Endothelial cell of hepatic sinusoid (primary cell): Measurements from ENCODE around the gene PRKN.

Experiments used
- in situ Hi-C: cut with HindIII; loops from 2 replicates; pipeline ENCODE4 v1.10.0; 2017; ENCODE audit warnings: low sequenced_read_pairs

PRKN gene

DNA sequence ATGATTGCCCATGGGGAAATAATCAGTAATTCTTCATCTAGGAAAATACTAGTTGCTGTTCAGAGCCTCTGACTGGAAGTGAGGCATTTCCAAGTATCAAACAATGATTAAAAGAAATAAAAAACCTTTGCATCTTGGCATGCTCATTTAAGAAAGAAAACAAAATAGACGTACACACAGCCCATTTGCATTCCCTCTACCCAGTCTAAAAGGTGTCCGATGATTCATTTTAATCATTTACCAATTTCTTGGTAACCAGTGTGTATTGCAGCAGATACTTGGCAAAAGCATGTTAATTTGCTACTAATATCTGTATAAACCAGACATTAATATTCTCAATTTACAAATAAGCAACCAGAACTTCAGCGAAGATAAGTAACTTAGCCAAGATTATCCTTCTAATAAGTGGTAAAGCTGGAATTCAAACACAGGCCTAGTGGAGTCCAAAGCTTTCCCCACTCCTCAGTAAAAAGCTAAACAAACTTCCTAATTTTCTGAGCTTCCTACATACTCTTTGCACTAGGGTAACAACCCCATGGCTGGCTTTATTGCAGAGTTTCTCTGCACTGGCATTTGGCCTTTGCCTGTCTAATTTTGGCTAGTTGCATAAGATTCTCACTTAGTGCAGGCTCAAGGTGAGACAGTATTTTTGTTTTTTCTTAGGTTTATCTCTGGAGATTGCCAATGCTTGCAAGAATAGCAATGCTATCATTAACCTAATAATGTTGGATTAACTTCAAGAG, 338.1 kb downstream of the PRKN start:
- in situ Hi-C loops, result no loop called here

DNA sequence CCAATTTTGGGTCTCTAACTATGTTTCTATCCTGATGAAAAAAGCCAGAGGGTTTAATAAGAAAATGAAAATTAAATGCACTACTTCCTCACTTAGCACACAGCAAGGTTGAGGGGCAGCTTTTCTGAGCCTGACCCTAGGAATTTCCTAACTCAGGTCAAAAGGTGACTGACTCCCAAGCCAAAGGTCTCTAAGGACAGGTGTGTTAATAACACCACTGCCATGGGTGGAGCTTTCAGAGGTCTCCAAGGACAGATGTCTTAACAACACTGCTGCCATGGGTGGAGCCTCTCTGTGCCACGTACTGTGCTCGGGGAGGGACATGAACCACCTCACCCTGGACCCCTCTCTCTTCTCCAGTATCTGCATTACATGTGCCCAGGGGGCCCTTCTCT, 339.2 kb downstream of the PRKN start:
- in situ Hi-C loops, result no loop called here

DNA sequence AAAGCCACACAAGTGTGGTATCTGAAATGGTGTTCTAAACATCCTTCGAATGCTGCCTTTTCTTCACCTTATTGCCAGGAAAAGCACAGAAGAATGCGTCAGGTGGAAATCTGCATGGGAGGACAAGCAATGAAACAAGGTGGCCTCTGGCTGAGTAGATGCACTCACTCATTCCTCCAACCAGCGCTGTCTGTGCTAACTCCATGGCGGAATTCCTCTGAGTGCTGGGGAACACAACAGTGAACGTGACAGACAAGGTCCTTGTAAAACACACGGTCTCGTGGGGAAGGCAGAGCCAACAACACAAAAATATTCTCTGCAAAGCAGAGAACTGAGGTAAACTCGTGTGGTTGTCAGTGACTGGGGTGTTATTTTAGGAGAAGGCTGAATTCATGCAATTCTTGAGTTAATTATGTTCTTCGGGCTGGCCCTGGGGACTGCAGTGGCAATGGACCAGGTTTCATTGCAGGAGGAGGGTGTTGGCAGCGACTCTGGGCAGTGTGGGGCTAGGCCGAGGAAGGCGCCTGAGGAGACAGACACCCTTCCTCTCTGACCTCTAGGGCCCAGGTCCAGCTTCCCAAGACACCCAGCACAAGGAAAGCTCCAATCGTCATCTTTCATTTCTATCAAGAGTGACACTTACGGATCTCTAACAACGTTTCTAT, 339.7 kb downstream of the PRKN start:
- in situ Hi-C loops, result no loop called here

DNA sequence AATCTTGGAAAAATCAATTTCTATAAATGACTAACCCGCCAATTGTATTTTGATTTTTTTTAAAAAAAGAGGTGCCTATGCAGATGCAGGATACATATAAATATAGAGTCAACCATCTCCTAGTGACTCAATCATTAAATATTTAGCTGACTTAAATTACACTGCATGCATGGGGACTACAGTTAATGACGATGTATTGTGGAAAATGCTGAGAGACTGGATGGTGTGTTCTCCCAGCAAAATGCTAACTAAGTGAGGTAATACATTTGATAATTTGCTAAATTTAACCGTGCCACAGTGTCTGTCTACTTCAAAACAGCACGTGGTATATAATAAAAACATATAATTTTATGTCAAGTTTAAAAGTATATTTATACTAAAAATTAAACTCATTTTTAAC, 341.6 kb downstream of the PRKN start:
- in situ Hi-C loops, result no loop called here

DNA sequence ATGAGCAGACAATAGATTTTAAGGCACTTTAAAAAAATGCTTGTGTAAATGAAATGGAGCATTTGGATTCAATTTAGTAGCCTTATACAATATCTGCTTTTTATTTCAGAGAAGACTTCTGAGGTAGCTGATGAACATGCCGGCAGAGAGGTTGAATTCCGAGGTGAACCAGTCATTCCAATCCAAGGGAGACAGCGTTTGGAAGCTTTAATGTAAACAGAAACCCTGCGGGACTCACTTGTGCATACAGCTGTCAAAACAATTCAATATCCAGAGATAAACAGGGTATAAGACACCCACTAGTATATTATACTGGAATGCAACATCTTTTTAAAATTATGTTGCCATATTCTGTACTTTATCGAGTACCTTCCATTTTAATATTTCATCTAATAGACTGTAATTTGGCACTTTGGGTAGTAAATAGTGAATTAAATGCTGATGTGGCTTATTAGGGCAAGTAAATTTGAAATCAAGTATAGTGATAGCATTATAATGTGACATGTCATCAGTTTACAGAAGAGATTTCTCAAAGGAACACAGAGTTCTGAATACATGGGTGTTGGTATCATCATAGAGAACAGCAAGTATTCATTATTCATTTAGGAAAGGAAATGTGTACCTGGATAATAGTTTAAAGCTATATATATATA, 347.7 kb downstream of the PRKN start:
- in situ Hi-C loops, result loop anchor here (5.0 kb wide), 1 partner anchor 88 kb away; no protein-coding TSS in a partner anchor

DNA sequence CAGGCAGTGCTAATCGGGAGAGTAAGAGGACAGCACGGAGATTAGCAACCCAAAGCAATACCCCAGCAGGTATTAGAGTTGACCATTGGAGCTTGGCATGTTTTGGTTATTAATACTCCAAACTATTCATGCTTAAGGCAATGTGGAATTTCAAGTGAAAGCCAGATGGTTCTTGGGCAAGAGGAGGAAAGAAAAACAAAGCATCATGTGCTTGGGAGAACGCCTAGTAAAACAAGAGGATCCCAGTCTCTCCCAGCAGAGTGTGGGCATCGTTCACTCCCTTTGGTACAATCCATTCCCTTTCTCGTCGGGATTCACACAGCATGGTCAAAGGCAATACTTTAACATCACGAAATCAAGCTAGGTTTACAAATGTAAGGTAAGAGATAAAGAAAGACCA, 349.8 kb downstream of the PRKN start:
- in situ Hi-C loops, result loop anchor here (5.0 kb wide), 1 partner anchor 85 kb away; no protein-coding TSS in a partner anchor

DNA sequence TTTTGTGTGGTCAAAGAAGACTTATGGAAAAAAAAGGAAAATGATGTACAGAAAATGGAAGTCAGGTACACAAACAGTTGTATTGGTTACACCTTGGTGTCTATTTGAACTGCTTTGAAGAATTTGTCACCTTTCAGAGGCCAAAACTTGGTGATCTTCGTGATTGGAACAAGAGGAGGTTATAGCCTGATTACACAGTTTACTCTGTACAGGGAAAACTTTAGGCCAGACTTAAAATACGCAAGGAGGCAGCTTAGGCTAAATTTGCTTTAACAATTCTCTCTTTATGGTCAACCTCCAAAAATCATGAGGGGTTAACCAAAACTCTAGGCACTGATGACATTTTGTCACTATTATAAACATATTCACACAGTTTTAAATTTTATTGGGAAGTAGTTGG, 353.7 kb downstream of the PRKN start:
- in situ Hi-C loops, result no loop called here

DNA sequence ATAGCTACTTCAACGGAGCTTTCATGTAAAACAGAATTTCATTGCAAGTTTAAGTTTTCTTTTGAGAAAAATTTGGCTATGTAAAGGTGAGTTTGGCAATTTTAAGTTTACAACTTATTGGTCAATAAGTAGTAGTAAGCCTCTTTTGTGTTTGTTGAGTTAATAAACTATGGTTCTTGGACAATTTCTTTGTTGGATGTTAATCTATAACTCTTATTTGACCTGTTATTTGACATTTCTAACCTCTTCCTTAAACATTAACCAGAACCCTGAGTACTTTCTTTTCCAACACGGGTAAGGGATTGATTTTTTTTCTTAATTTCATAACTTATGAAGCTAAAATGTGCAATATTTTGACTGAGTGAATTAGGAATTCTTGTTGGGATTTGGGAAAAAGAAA, 354.4 kb downstream of the PRKN start:
- in situ Hi-C loops, result no loop called here

DNA sequence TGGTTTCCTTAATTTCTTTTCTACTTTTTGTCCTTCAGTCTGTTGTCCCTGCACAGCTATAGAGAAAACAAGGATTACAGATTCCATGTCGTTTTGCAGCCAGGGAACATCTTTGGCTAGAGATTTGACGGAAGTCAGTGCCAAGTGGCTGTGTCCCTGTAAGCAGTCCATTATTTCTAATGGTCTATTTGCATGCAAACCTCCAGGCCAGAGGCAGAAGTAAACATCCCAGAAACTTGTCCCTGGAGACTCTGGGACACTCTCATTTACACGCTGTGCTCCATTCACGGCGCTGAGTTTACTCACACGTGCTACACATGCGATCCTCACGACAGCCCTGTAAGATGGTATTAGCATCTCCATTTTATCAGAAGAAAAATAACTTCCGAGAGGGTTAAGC, 355.5 kb downstream of the PRKN start:
- in situ Hi-C loops, result no loop called here

DNA sequence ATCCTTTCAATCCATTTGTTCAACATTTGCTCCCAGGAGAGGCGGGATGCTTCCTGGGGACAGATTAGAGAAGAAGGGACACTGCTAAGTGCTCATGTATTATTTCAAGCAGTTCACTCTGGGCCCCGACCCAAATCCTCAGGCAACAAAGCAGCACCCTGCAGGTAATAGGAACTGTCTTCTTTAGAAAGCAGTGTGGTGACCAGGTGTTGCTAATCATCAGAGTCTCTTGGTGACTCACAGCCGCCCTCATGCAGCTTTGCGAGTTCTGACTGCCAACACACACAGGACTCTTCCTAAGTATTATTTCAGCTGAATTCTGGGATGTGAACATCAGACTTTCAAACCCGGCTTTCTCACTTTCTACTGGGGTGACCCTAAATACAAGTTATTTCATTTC, 356.4 kb downstream of the PRKN start:
- in situ Hi-C loops, result no loop called here

DNA sequence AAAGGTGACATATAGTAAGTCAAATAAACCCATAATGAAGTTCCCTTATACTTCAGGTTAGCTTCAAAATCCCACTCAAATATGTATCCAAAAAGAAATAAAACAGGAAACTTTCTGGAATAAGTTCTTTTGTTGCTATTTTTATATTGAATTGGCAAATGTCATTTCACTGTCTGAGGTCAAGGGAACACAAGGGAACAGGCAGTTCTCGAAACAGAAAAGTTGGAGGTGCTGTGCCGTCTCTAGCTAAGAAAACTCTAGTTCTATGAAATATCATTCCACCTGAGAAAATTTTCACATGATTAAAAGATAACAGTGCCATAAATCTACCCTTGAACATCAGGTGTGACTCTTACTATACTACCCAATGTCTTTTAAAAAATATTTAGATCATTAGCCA, 358.5 kb downstream of the PRKN start:
- in situ Hi-C loops, result no loop called here

DNA sequence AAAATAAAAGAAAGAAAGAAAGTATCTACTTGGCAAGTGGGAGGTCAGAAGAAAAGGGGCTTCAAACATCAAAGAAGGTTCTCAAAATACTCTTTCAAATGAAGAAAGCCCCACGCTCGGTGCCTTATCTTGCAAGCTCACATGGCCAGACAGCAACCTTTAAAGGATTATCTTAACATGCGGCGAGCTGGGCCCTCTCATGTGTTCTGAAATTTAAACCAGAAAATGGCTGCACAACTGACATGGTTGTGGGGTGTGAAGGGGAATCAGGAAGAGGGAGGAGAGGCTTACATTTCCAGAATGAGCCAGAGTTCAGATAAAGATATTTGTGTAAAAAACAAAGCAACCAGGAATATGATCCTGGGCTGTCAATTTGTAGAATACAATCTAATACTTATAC, 363.1 kb downstream of the PRKN start:
- in situ Hi-C loops, result no loop called here

DNA sequence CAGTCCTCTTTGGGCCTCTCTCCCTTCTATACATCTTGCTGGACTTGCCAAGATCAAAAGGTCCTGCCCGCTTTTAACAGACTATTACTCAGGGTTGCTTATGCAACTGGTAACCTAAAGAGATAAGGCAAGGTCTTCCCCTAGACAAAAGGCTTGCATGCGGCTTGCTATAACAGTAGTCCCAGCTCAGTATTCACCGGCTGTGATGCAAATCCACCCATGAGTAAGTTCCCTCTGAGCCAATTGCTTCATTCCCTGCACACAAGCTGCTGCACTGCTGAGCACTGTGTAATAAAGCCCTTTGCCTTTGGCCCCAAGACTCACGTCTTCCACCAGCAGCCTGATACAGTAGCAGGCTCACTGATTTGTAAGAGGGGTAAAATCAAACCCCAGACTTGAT, 363.8 kb downstream of the PRKN start:
- in situ Hi-C loops, result no loop called here

DNA sequence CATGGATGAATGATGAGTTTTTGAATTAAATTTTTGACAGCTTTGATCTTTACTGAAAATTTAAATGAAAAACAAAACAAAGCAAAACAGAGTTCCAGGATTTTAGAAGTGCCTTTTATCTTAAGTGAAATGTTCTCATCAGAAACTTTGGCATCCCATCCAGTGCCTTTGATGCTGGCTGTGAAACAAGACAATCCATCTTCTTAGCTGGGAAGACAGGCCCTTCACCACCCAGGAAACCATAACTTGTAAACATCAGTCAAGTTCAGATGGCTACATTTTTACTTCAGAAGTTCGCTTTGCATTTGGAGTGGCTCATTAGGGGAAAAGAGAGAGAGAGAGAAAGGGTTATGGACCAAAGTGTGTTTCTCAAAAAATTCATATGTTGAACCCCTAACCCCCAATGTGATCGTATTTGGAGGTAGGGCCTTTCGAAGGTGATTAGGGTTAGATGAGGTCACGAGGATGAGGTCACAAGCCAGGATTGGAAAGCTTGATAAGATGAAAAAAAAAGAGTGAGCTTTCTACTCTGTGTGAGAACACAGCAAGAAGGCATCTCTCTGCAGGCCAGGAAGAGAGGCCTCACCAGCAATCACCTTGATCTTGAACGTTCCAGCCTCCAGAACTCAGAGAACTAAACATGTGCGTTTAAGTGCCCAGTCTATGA, 366.5 kb downstream of the PRKN start:
- in situ Hi-C loops, result no loop called here

DNA sequence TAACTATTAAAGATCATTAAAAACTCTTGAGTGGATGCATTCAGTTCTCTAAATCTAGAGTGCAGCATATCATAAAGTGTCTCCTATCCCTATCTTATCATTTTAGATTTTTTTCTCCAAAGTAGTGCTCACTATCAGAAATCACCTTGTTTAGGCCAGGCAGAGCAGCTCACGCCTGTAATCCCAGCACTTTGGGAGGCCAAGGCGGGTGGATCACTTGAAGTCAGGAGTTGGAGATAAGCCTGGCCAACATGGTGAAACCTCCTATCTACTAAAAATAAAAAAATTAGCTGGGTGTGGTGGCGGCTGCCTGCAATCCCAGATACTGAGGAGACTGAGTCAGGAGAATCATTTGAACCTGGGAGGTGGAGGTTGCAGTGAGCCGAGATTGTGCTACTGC, 368.9 kb downstream of the PRKN start:
- in situ Hi-C loops, result no loop called here

DNA sequence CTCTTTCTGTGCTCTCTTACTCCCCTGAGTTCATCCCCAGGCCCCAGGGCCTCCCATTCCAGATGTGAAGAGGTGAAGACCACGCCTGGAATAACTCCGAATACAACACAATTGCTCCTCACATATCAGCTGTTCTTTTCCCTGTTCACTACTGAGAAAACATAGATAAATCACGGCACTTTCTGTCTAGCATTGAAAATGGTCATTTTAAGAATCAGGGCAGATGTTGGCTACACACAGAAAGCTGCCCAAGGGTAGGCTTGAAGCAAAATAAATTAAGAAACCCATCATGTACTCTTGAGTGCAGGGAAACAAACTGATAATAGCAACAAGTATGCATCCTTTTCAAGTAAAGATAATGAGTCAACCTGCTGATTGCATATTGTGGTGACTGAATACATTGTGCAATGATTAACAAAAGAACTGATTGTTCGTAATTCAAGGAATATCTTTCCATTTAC, 382.5 kb downstream of the PRKN start:
- in situ Hi-C loops, result no loop called here

DNA sequence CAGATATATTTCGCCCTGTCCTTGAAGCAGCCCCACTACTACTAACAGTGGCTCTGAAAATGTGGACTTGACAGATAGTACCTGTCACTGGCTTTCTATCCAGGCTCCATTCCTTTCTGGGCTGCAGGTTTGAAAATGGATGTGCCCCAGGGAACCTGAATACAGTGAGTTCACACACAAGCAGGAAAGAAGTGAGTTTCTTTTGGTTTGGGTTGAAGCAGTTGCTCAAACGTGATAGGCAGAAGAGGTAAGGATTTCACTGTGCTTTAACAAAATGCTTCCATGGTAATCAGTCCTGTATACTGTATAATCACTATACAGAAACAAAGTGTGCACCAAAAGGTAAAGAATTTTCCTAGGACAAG, 382.9 kb downstream of the PRKN start:
- in situ Hi-C loops, result no loop called here

DNA sequence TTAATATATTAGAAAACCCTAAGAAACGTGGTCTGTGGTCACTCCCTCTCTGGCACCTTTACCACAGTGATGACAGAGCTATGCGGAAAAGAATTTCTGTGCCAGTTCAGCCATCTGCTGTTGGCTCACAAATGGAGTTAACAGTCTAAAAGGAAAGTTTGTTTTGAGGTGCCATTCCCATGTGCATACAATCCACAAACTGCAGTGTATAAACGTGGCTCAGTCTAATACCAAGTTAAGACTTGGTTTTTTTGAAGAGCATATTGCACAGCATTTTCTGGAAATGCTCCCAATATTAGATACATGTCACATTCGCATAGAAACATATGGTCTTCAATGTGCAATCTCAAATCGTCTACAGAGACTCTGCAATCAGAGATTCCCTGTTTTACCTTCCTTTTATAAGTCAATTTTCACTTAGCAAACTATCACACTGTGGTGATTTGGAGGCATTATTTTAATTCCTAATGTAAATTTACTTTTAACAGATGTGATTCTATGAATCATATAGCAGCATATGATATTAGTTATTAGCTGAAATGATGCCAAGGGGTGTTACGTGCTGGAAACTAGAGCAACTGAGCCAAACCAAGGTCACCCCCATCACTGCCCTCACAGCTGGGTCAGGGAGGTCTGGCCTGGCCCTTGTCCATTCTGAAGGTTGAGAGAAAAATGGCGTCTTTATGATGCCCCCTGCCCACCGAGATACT, 383.5 kb downstream of the PRKN start:
- in situ Hi-C loops, result no loop called here

DNA sequence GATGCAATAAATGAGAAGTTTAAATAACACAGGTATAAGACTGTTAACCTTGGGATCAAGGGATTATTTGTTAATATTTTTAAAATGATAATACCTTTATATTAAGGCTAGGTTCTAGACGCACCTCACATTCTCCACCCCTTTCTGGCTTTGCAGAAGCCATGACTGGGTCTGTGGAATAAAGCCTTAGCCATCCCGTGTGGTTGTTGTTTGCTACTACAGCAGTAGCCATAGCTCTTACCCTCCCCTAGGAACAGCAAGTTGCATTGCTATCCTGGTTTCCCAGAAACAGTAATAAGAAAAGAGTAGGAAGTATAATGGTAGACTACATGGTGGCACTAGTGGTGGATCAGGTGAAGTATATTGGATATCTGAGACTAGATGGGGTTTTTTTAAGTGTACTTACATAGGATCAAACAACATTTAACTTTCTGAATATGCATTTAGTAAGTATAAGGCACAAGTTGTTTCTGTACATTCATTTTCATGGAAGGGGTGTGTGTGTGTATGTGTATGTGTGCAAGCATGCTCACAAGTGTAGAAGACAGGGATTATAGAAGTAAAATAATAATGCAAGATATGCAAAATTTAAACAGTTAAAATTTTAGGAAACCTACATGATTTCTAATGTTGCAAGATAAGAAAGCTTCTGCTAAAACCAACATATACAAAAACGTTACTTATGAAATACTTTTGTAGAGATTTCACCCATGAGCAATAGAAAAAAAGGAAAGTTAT, 384.2 kb downstream of the PRKN start:
- in situ Hi-C loops, result no loop called here

DNA sequence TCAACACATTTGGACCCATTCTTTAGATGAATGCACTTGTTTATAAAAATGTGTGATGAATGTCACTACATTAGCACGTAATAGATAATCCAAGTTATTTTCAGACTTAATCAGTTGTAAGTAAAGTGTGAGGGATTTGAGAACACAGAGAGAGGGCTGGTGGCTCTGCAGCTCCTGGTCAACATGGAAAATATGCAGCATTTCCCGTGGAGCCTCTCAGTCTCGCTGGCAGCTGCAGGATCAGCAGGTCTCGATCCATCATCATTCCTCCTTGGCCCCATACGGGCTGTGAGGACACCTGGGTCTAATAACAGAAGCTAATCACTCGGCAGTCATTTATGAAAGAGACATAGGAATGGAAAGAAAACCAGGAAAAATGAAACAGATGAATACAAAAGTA, 390.2 kb downstream of the PRKN start:
- in situ Hi-C loops, result no loop called here
